Stomach (tissue), 9 donors: ENCODE results near the gene ABHD2. TPM values are rescaled to one million over a fixed set of nuclear protein-coding genes. Genes with fewer than 3 reads are reported as not detected.
"Not testable (repeated sequence)": the region's sequence is repeated elsewhere in the genome, so short reads cannot be mapped to it uniquely, and the experiment has no call there.

Experiments
- DNase-seq, 2 donors: peaks; one replicate each; pipeline versions ENCODE4 v3.0.0 to v3.0.0-alpha.2; 2013 to 2019
- H3K27ac ChIP-seq, 5 donors: fragments of 200-600 bp in 4 of 5; sonication (generic) in 4 of 5; one replicate each; pipeline ENCODE4 v1.5.1; 2013 to 2019; ENCODE audit warnings: mild to moderate bottlenecking in 1 of 5, moderate library complexity in 1 of 5
- H3K27me3 ChIP-seq, 3 donors: fragments of 200-600 bp; sonication (generic); one replicate each; pipeline ENCODE4 v1.5.1; 2017 to 2019; ENCODE audit warnings: mixed run types in 1 of 3
- H3K36me3 ChIP-seq, 4 donors: fragments of 200-600 bp; sonication (generic); 1 replicate in 3 of 4; 2 replicates in 1 of 4; pipeline ENCODE4 v1.5.1; 2016 to 2019
- H3K4me1 ChIP-seq, 4 donors: fragments of 200-600 bp; sonication (generic); one replicate each; pipeline ENCODE4 v1.5.1; 2016 to 2019
- H3K4me3 ChIP-seq, 4 donors: fragments of 200-600 bp; sonication (generic) in 3 of 4; one replicate each; pipeline ENCODE4 v1.5.1; 2016 to 2019; ENCODE audit warnings: mild to moderate bottlenecking in 1 of 4
- H3K9me3 ChIP-seq, 4 donors: fragments of 200-600 bp; sonication (generic); one replicate each; pipeline ENCODE4 v1.5.1; 2016 to 2019
- EP300 ChIP-seq: sonication (generic); formaldehyde crosslinking; IDR thresholded peaks from one replicate; pipeline ENCODE4 v1.6.1; 2017; ENCODE audit warnings: antibody characterized with exemption
- POLR2A ChIP-seq, 4 donors: fragments of 450-650 bp; IDR thresholded peaks; one replicate each; pipeline ENCODE4 v1.6.1; 2016; ENCODE audit warnings: antibody characterized with exemption in 4 of 4, control low read depth in 2 of 4, mild to moderate bottlenecking in 1 of 4, moderate library complexity in 1 of 4
- POLR2AphosphoS5 ChIP-seq, 3 donors: sonication (generic); formaldehyde crosslinking; IDR thresholded peaks; one replicate each; pipeline ENCODE4 v1.6.1; 2016; ENCODE audit warnings: antibody characterized with exemption in 3 of 3
- WGBS, 5 donors: extraction: QIAGEN DNeasy Blood & Tissue Kit in 3 of 5; methylation state at CpG; one replicate each; pipeline versions ENCODE4 v1.1.5 to v1.1.7; 2013 to 2018; 5-methylcytosine and 5-hydroxymethylcytosine counted together
- intact Hi-C: fragments of 100-400 bp; cut with DNase I; formaldehyde crosslinking; loops from one replicate; pipeline ENCODE4 v1.15.1; 2023; ENCODE audit warnings: low total_unique reads
- polyA plus RNA-seq, 3 donors: library from polyadenylated mRNA; stranded (reverse); fragments of 200-250 nt; gene quantifications; one replicate each; pipeline ENCODE4 v1.2.3, GENCODE V29; 2013
- total RNA-seq, 5 donors: library from RNA; depleted of rRNA; stranded (reverse); fragments of >200 nt; gene quantifications; one replicate each; pipeline versions ENCODE4 v1.1.0 to v1.2.3, GENCODE V29; 2014 to 2016
- TF ChIP-seq, protein P1 (sequence below), 7 experiments: fragments of 450-650 bp in 4 of 7; fragments of 200-600 bp in 3 of 7; sonication (generic) in 3 of 7; IDR thresholded peaks; one replicate each; pipeline ENCODE4 v1.5.1; 2016 to 2019; ENCODE audit warnings: antibody characterized with exemption in 7 of 7, control low read depth in 2 of 7, mild to moderate bottlenecking in 1 of 7
- donor health status: healthy with polysubstance abuse.
- donor health status: Bipolar disorder and iron deficiency.
- donor health status: healthy.

ABHD2 gene
- total and polyA plus RNA-seq, 8 donors = 5.1 to 192 (median 70.3) TPM

- H3K9me3 ChIP-seq = no peaks in the 10 kb centered on the region
- H3K4me1 ChIP-seq = peaks cover 42 to 98% (median 77%) of the 10 kb centered on the region in 4 donors
- peaks cover 7 to 46% (median 30%) of the 10 kb centered on the region in 4 donors for H3K36me3 ChIP-seq
- no peaks in the 10 kb centered on the region for H3K27me3 ChIP-seq
- H3K4me3 ChIP-seq = no peak overlapping the region
- TF ChIP-seq EP300 (no peak), POLR2AphosphoS5 (IDR thresholded peaks at IDR 0.05) (no peak), POLR2A (IDR thresholded peaks at IDR 0.05) (no peak)
- TF ChIP-seq, protein P1, sequence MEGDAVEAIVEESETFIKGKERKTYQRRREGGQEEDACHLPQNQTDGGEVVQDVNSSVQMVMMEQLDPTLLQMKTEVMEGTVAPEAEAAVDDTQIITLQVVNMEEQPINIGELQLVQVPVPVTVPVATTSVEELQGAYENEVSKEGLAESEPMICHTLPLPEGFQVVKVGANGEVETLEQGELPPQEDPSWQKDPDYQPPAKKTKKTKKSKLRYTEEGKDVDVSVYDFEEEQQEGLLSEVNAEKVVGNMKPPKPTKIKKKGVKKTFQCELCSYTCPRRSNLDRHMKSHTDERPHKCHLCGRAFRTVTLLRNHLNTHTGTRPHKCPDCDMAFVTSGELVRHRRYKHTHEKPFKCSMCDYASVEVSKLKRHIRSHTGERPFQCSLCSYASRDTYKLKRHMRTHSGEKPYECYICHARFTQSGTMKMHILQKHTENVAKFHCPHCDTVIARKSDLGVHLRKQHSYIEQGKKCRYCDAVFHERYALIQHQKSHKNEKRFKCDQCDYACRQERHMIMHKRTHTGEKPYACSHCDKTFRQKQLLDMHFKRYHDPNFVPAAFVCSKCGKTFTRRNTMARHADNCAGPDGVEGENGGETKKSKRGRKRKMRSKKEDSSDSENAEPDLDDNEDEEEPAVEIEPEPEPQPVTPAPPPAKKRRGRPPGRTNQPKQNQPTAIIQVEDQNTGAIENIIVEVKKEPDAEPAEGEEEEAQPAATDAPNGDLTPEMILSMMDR (IDR thresholded peaks at IDR 0.05) = no peak
- peak overlapping the region; percentile 62 to 95 (median 82) for H3K27ac ChIP-seq
- peak in 1 of 2 donors; percentile 55 for DNase-seq
- intact Hi-C loops = no loop called here
- 65 to 82% (median 76%) methylated on average over 5 of the region's 5 CpGs for WGBS, 5 donors
Measured at GRCh38 chr15:89130201-89130600, 41.9 kb downstream of the ABHD2 start.

GRCh38 chr15:89131731-89132130, 43.5 kb downstream of the ABHD2 start:
- no peak for TF ChIP-seq POLR2AphosphoS5 (IDR thresholded peaks at IDR 0.05)
- TF ChIP-seq EP300 = no peak
- TF ChIP-seq, protein P1 (IDR thresholded peaks at IDR 0.05) = no peak
- TF ChIP-seq POLR2A (IDR thresholded peaks at IDR 0.05) = no peak
- peaks cover 42 to 98% (median 77%) of the 10 kb centered on the region in 4 donors for H3K4me1 ChIP-seq
- H3K27ac ChIP-seq = peak overlapping the region; percentile 64 to 95 (median 82)

GRCh38 chr15:89132611-89133507, 44.6 kb downstream of the ABHD2 start:
- TF ChIP-seq, protein P1 (IDR thresholded peaks at IDR 0.05) = peak in 1 of 7 experiments; percentile 9
- TF ChIP-seq POLR2AphosphoS5 (IDR thresholded peaks at IDR 0.05) (peak in 1 of 3 donors; percentile 26), POLR2A (IDR thresholded peaks at IDR 0.05) (no peak), EP300 (no peak)
- H3K36me3 ChIP-seq = peaks cover 0 to 25% (median 13%) of the 10 kb centered on the region in 4 donors
- no peaks in the 10 kb centered on the region for H3K9me3 ChIP-seq
- intact Hi-C loops = no loop called here
- no peaks in the 10 kb centered on the region for H3K27me3 ChIP-seq
- WGBS, 5 donors = 21 to 34% (median 25%) methylated on average over 9 of the region's 9 CpGs
- peaks cover 45 to 99% (median 80%) of the 10 kb centered on the region in 4 donors for H3K4me1 ChIP-seq
- no peak overlapping the region for H3K4me3 ChIP-seq
- no peak for DNase-seq
- H3K27ac ChIP-seq = peak overlapping the region; percentile 81 to 95 (median 83)

More at GRCh38 chr15:89131731-89132130, 43.5 kb downstream of the ABHD2 start:
- 75 to 87% (median 85%) methylated on average over 3 of the region's 3 CpGs for WGBS, 5 donors
- Histone ChIP-seq H3K4me3 (no peak overlapping the region), H3K9me3 (no peaks in the 10 kb centered on the region), H3K36me3 (peaks cover 2 to 31% (median 16%) of the 10 kb centered on the region in 4 donors), H3K27me3 (no peaks in the 10 kb centered on the region)
- DNase-seq = no peak
- intact Hi-C loops = no loop called here

- intact Hi-C loops, DNase-seq, H3K4me3 ChIP-seq, H3K27me3 ChIP-seq, H3K9me3 ChIP-seq: not testable (repeated sequence)
- Histone ChIP-seq H3K36me3 (peaks cover under 1 to 18% (median 15%) of the 10 kb centered on the region in 4 donors), H3K27ac (peak overlapping the region in 4 of 5 donors; percentile 65 to 75 (median 73)), H3K4me1 (peaks cover 51 to 99% (median 81%) of the 10 kb centered on the region in 4 donors)
- 76 to 92% (median 86%) methylated on average over 10 of the region's 10 CpGs for WGBS, 5 donors
Measured at GRCh38 chr15:89135387-89136077, 47.3 kb downstream of the ABHD2 start.
